ENCODE results near the gene PAXX. TPM values are rescaled to one million over a fixed set of nuclear protein-coding genes. Genes with fewer than 3 reads are reported as not detected.

Gene PAXX
- polyA plus RNA-seq, 10 donors, result 11.8 to 28.5 (median 21.6) TPM

- no peak for DNase-seq
Measured at GRCh38 chr9:136980669-136981478, 11.3 kb upstream of the PAXX start.

- no peak for DNase-seq
Measured at GRCh38 chr9:136981588-136982231, 10.5 kb upstream of the PAXX start.

GRCh38 chr9:136982232-136983051, 9.8 kb upstream of the PAXX start, which contains the start of gene LCNL1:
Gene LCNL1, plus strand, starts transcription at chr9:136982993. Its CDS starts 594 bp downstream, at chr9:136983587.
- DNase-seq, result no peak

- DNase-seq, result no peak
Measured at GRCh38 chr9:136983167-136983566, 9.1 kb upstream of the PAXX start.

- DNase-seq, result no peak
Measured at GRCh38 chr9:136983656-136984314, 8.4 kb upstream of the PAXX start.

GRCh38 chr9:136984464-136985026, 7.7 kb upstream of the PAXX start:
- DNase-seq, result no peak

- DNase-seq, result no peak
Measured at GRCh38 chr9:136985027-136985602, 7.1 kb upstream of the PAXX start.

GRCh38 chr9:136985853-136986252, 6.4 kb upstream of the PAXX start:
- DNase-seq, result no peak

- no peak for DNase-seq
Measured at GRCh38 chr9:136988872-136989271, 3.4 kb upstream of the PAXX start.

- DNase-seq, result no peak
Measured at GRCh38 chr9:136990242-136990911, 1.8 kb upstream of the PAXX start.

- DNase-seq, result peak in 1 of 3 donors; percentile 44
Measured at GRCh38 chr9:136992819-136993369, 672 bp downstream of the PAXX start.

- DNase-seq, result no peak
Measured at GRCh38 chr9:136994180-136994887, 2.1 kb downstream of the PAXX start.

GRCh38 chr9:136994888-136995230, 2.6 kb downstream of the PAXX start:
- no peak for DNase-seq

- no peak for DNase-seq
Measured at GRCh38 chr9:136995362-136995761, 3.1 kb downstream of the PAXX start.

- DNase-seq, result peak in 1 of 3 donors; percentile 50
Measured at GRCh38 chr9:136995772-136996311, 3.6 kb downstream of the PAXX start.

- peak in 1 of 3 donors; percentile 58 for DNase-seq
Measured at GRCh38 chr9:136996361-136997292, 4.4 kb downstream of the PAXX start, which contains the start of gene CLIC3. Gene CLIC3, minus strand, starts transcription at chr9:136996568. Its CDS starts 25 bp downstream, at chr9:136996543.

GRCh38 chr9:136997371-136997770, 5.1 kb downstream of the PAXX start:
- DNase-seq, result no peak

GRCh38 chr9:136997830-136998234, 5.6 kb downstream of the PAXX start:
- DNase-seq, result no peak
